HL-60/S4 (cell line): ENCODE results near the gene CCDC146.

Source experiments
- in situ Hi-C: fragments of 300-500 bp; cut with MboI; formaldehyde crosslinking; loops from 2 replicates; pipeline ENCODE4 v1.14.3; 2022; ENCODE audit warnings: low sequenced_read_pairs

The CCDC146 gene

GRCh38 chr7:77326131-77326530, 203.7 kb downstream of the CCDC146 start:
- in situ Hi-C loops, result loop anchor here (25.0 kb wide), 1 partner anchor 189 kb away; no protein-coding TSS in a partner anchor

- in situ Hi-C loops, result loop anchor here (25.0 kb wide), 1 partner anchor 190 kb away; no protein-coding TSS in a partner anchor
These were observed 204.9 kb downstream of the CCDC146 start for GRCh38 chr7:77327067-77327931.

- in situ Hi-C loops, result loop anchor here (25.0 kb wide), 1 partner anchor 191 kb away; no protein-coding TSS in a partner anchor
These were observed 205.7 kb downstream of the CCDC146 start for GRCh38 chr7:77327932-77328628.

GRCh38 chr7:77328669-77329068, 206.3 kb downstream of the CCDC146 start:
- in situ Hi-C loops, result loop anchor here (25.0 kb wide), 1 partner anchor 191 kb away; no protein-coding TSS in a partner anchor

GRCh38 chr7:77329466-77330168, 207.2 kb downstream of the CCDC146 start:
- in situ Hi-C loops, result loop anchor here (5.0 to 25.0 kb wide), 2 partner anchors 82 to 192 kb away; no protein-coding TSS in a partner anchor

GRCh38 chr7:77330169-77330882, 207.9 kb downstream of the CCDC146 start:
- in situ Hi-C loops, result loop anchor here (5.0 to 25.0 kb wide), 2 partner anchors 83 to 193 kb away; no protein-coding TSS in a partner anchor

- in situ Hi-C loops, result loop anchor here (5.0 to 25.0 kb wide), 2 partner anchors 85 to 195 kb away; no protein-coding TSS in a partner anchor
These were observed 209.7 kb downstream of the CCDC146 start for GRCh38 chr7:77331938-77332695.

GRCh38 chr7:77334039-77334438, 211.6 kb downstream of the CCDC146 start:
- in situ Hi-C loops, result loop anchor here (5.0 to 25.0 kb wide), 2 partner anchors 87 to 197 kb away; no protein-coding TSS in a partner anchor

GRCh38 chr7:77335581-77335980, 213.2 kb downstream of the CCDC146 start:
- in situ Hi-C loops, result loop anchor here (25.0 kb wide), 1 partner anchor 198 kb away; no protein-coding TSS in a partner anchor

GRCh38 chr7:77337456-77337990, 215.1 kb downstream of the CCDC146 start:
- in situ Hi-C loops, result loop anchor here (25.0 kb wide), 1 partner anchor 200 kb away; no protein-coding TSS in a partner anchor

GRCh38 chr7:77338260-77338659, 215.8 kb downstream of the CCDC146 start:
- in situ Hi-C loops, result loop anchor here (25.0 kb wide), 1 partner anchor 201 kb away; no protein-coding TSS in a partner anchor

- in situ Hi-C loops, result loop anchor here (25.0 kb wide), 1 partner anchor 202 kb away; no protein-coding TSS in a partner anchor
These were observed 216.6 kb downstream of the CCDC146 start for GRCh38 chr7:77338883-77339629.

GRCh38 chr7:77339726-77340125, 217.3 kb downstream of the CCDC146 start:
- in situ Hi-C loops, result loop anchor here (25.0 kb wide), 1 partner anchor 202 kb away; no protein-coding TSS in a partner anchor
